Brain microvascular endothelial cell (primary cell): Measurements from ENCODE around the gene CENPQ.

ENCODE experiments used
- DNase-seq: peaks from one replicate; pipeline ENCODE4 v3.0.0-alpha.2; 2020
- H3K27ac ChIP-seq: fragments of 250-450 bp; sonication (Bioruptor Pico); 2 replicates; pipeline ENCODE4 v1.5.1; 2020; ENCODE audit warnings: mild to moderate bottlenecking, moderate library complexity
- H3K27me3 ChIP-seq: fragments of 250-450 bp; sonication (Bioruptor Pico); replicated peaks from 2 replicates; pipeline ENCODE4 v1.5.1; 2020; ENCODE audit warnings: mild to moderate bottlenecking
- H3K36me3 ChIP-seq: fragments of 250-450 bp; sonication (Bioruptor Pico); replicated peaks from 2 replicates; pipeline ENCODE4 v1.5.1; 2020; ENCODE audit warnings: mild to moderate bottlenecking
- H3K4me3 ChIP-seq: 2 replicates; pipeline ENCODE4 v1.5.1; 2011; ENCODE audit warnings: low read depth, mild to moderate bottlenecking, control low read depth, low read length, moderate library complexity
- in situ Hi-C: cut with HindIII; loops from 2 replicates; pipeline ENCODE4 v1.10.0; 2017; ENCODE audit warnings: low sequenced_read_pairs, low pct_ligation_motif_present
- TF ChIP-seq, protein P1 (sequence below): IDR thresholded peaks from 2 replicates; pipeline ENCODE4 v1.5.1; 2011; ENCODE audit warnings: low read depth, mild to moderate bottlenecking, moderate library complexity, low read length, control low read depth, inconsistent platforms; ENCODE audit errors: missing control alignments

The CENPQ gene

DNA sequence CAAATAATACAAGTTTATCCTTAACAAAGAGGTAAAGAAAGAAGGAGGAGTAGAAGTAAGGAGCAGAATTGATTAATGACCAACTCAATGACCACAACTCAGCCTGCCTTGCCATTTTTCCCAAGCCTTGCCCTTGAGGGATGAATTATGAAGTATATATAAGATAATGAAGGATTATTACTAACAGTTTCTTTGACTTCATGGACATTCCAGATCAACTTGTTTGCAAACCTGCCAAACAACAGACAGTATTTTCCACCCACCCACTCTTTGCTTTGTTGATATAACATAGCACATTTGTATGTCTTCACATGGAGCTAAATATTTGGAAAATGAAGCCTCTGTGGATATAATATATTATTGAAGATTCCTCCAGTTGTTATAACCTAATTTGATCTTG is 77.4 kb downstream of the CENPQ start:
- no peak for DNase-seq
- Histone ChIP-seq H3K4me3 (no peak overlapping the region), H3K27me3 (no peaks in the 10 kb centered on the region), H3K27ac (no peak overlapping the region), H3K36me3 (no peaks in the 10 kb centered on the region)
- in situ Hi-C loops: no loop called here
- TF ChIP-seq, protein P1, sequence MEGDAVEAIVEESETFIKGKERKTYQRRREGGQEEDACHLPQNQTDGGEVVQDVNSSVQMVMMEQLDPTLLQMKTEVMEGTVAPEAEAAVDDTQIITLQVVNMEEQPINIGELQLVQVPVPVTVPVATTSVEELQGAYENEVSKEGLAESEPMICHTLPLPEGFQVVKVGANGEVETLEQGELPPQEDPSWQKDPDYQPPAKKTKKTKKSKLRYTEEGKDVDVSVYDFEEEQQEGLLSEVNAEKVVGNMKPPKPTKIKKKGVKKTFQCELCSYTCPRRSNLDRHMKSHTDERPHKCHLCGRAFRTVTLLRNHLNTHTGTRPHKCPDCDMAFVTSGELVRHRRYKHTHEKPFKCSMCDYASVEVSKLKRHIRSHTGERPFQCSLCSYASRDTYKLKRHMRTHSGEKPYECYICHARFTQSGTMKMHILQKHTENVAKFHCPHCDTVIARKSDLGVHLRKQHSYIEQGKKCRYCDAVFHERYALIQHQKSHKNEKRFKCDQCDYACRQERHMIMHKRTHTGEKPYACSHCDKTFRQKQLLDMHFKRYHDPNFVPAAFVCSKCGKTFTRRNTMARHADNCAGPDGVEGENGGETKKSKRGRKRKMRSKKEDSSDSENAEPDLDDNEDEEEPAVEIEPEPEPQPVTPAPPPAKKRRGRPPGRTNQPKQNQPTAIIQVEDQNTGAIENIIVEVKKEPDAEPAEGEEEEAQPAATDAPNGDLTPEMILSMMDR: no peak

DNA sequence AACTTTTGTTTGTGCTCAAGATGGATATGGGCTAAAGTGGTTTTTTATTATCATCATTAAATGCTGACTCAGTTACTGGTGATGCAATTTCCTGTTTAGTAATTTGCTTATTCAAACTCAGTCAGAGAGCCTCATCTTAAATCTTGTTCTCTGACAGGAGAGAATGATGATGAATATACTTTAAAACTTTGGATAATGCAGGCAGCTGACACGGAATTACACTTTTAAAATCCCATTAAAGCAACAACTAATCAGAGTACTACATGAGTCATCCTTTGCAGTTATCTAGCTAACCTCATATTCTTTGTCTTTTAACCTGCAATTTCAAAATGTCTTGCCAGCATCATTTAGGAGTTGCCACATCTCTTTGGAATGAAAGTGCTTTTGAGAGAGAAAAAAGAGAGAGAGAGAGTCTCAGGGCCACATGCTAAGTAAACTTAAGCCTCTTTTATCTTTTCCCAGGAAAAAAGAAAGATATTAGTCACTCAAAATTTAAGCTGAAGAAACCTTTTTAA is 78.1 kb downstream of the CENPQ start:
- in situ Hi-C loops: no loop called here

DNA sequence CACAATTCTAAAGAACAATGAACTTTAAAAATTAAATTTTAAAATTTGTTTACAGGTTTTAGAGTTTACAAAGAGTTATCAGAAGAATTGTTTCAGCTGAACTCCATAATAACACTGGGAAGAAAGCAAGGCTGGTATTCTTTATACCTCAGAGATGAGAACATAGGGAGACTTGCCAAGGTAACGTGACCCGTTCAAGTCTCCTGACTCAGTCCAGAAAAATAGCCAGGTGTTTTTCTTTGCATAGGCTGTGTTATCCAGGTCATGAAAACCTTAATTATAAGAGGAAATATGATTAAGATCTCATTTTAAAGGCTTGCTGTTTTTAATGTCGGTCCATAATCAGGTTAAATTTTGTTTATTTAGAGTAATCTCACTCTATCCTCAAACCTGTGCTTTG is 78.8 kb downstream of the CENPQ start:
- Histone ChIP-seq H3K27ac (peak overlapping the region; percentile 44), H3K27me3 (no peaks in the 10 kb centered on the region), H3K4me3 (no peak overlapping the region), H3K36me3 (no peaks in the 10 kb centered on the region)
- in situ Hi-C loops: no loop called here
- no peak for DNase-seq
- TF ChIP-seq, protein P1: no peak

More for the DNA sequence above, 78.1 kb downstream of the CENPQ start:
- TF ChIP-seq, protein P1: no peak
- H3K27me3 ChIP-seq: no peaks in the 10 kb centered on the region
- H3K36me3 ChIP-seq: no peaks in the 10 kb centered on the region
- DNase-seq: no peak
- H3K27ac ChIP-seq: peak overlapping the region; percentile 44
- H3K4me3 ChIP-seq: no peak overlapping the region
